GM19467 (cell line): ENCODE results near the gene P2RY11.

Experiments used
- ATAC-seq: cut with Tn5 transposase; IDR thresholded peaks from one replicate; pipeline ENCODE4 v1.9.1; 2021; ENCODE audit warnings: mild to moderate bottlenecking, moderate library complexity; ENCODE audit not compliant: unreplicated experiment

The P2RY11 gene, protein sequence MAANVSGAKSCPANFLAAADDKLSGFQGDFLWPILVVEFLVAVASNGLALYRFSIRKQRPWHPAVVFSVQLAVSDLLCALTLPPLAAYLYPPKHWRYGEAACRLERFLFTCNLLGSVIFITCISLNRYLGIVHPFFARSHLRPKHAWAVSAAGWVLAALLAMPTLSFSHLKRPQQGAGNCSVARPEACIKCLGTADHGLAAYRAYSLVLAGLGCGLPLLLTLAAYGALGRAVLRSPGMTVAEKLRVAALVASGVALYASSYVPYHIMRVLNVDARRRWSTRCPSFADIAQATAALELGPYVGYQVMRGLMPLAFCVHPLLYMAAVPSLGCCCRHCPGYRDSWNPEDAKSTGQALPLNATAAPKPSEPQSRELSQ

GRCh38 chr19:10111405-10111811 lies at the start of gene P2RY11:
TSS of gene P2RY11 (plus strand) at chr19:10111693. CDS start at chr19:10111722, 29 bp downstream.
- no peak for ATAC-seq

GRCh38 chr19:10061717-10062310 lies 49.7 kb upstream of the P2RY11 start:
- ATAC-seq: no peak

DNA sequence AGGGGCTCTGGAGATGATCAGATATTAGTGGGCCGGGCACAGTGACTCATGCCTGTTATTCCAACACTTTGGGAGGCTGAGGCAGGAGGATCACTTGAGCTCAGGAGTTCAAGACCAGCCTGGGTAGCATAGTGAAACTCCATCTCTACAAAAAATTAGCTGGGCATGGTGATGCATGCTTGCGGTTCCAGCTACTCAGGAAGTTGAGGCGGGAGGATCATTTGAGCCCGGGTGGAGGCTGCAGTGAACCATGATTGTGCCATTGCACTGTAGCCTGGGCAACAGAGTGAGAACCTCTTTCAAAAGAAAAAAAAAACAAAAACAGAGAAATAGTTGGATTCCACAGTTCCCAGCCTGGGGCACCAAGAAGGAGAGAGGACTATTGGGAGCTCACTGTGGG lies 43.3 kb upstream of the P2RY11 start:
- no peak for ATAC-seq

DNA sequence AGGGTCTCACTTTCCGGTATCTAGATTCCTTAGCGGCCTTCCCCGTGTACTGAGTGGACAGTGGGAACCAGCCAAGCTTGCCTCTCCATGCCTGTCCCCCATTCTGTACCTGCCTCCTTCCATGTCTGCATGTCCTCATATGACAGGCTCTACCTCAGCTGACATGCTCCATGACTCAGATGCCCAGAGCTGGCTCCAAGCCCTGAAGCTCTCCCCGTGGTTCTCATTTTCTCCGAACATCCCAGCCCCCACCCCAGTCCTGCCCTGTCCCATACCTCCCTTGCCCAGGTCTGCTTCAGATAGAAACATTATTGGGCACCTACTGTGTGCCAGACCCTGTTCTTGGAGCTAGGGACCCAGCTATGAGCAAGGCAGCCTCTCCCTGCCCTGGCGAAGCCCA lies 42.4 kb upstream of the P2RY11 start:
- ATAC-seq: no peak

- ATAC-seq: no peak
These were observed 40.6 kb upstream of the P2RY11 start for GRCh38 chr19:10070730-10071446.

DNA sequence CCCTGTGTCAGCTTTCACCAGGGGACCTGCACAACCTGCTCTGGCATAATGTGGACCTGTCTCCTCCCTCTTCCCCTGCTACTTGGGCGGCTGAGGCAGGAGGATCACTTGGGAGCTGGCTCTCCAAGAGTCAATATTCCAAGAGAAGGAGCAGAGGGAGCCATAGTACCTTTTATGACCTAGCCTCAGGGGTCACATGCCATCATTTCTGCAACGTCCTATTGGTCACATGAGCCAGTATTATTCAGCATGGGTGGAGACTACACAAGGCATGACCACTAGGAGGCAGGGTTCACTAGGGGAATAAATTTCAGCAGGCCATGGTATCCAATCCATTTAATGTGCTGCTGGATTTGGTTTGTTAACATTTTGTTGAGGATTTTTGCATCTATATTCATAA lies 37.3 kb upstream of the P2RY11 start:
- ATAC-seq: no peak

GRCh38 chr19:10076535-10076934 lies 35.0 kb upstream of the P2RY11 start:
- ATAC-seq: no peak

DNA sequence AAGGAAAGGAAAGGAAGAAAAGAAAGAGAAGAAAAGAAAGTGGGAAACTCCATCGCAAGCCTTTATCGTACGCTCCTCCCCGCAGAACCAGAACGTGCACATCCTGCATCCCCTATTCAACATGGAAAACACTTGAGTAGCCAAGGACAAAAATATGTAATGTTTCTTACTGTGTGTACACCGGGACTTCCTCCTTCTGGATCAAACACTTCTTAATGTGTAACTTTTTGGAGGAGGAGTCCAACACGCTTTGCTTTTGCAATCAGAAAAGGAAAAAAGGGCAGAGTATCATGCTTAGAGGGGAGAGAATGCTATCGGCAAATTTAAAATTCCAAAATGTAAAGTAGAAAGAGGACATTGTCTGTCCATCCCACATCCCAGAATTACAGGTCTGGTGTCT lies 33.2 kb upstream of the P2RY11 start:
- no peak for ATAC-seq

- ATAC-seq: no peak
These were observed 32.5 kb upstream of the P2RY11 start for GRCh38 chr19:10079031-10079453.

GRCh38 chr19:10083911-10084310 lies 27.6 kb upstream of the P2RY11 start:
- ATAC-seq: no peak

DNA sequence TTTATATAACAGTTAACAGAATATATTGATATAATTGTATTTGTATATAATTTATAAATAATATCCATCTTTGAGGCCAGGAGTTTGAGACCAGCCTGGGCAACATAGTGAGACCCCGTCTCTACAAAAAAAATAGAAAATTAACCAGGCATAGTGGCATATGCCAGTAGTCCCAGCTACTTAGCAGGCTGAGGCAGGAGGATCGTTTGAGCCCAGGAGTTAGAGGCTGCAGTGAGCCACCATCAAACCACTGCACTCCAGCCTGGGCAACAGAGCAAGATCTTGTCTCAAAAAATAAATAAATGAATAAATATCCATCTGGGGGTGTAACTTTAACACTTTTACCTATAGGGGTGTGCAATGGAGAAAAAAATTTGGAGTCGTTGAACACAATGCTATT lies 26.7 kb upstream of the P2RY11 start:
- no peak for ATAC-seq

GRCh38 chr19:10085641-10086590 lies 25.6 kb upstream of the P2RY11 start, which contains the start of gene SHFL:
TSS of gene SHFL (plus strand) at chr19:10086317. CDS start at chr19:10086428, 111 bp downstream.
- peak; percentile 80 for ATAC-seq

DNA sequence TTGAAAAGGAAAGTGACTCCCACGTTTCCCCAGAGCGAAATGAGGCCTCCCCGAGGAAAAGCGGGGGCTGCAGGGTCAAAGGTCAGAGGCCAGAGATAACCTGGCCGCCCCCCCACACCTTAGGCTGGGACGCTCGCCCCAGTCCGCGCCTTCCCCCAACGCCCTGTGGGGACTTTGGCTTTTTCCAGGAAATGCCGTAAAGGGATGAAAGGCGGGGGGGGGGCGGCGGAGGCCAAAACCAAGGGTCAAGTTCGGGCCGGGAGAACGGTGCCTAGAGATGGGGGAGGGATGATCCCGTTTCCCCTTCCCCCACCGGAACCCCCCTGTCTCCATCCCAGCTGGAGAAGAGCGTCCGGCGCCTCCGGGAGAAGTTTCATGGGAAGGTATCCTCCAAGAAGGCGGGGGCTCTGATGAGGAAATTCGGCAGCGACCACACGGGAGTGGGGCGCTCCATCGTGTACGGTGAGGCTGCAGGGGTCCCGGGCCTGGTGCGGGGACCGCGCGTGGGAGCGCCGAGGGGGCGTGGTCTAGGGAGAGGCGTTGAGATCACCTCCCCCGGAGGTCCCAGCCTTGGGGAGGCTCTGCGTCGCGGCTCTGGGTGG lies 24.8 kb upstream of the P2RY11 start:
- no peak for ATAC-seq

GRCh38 chr19:10087296-10088061 lies 24.0 kb upstream of the P2RY11 start:
- no peak for ATAC-seq

DNA sequence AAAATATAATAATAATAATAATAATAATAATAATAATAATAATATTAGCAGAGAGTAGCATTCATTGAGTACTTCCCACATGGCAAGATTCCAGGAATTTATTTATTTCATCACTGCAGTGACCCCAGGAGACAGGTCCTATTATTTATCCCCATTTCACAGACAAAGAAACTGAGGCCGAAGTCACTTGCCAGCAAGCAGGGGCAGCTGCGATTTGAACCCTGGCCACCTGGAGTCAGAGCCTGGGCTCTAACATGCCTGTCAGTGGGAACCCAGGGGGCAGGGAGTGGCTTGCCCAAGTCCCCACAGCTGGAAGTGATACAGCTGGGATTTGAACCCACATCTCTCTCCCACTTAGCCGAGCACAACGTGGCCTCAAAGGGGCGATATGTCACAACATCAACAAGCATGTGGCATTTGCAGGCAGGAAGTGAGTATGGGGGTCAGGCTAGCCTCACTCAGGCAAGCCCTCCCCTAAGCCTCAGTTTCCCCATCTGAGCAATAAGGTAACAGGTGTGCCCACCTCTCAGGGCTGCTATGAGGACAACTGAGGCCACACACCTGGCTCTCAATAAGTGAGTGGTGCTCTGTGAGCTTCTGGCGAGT lies 22.4 kb upstream of the P2RY11 start:
- no peak for ATAC-seq

- ATAC-seq: no peak
These were observed 21.6 kb upstream of the P2RY11 start for GRCh38 chr19:10089801-10090375.

GRCh38 chr19:10091370-10091687 lies 20.2 kb upstream of the P2RY11 start:
- ATAC-seq: no peak

DNA sequence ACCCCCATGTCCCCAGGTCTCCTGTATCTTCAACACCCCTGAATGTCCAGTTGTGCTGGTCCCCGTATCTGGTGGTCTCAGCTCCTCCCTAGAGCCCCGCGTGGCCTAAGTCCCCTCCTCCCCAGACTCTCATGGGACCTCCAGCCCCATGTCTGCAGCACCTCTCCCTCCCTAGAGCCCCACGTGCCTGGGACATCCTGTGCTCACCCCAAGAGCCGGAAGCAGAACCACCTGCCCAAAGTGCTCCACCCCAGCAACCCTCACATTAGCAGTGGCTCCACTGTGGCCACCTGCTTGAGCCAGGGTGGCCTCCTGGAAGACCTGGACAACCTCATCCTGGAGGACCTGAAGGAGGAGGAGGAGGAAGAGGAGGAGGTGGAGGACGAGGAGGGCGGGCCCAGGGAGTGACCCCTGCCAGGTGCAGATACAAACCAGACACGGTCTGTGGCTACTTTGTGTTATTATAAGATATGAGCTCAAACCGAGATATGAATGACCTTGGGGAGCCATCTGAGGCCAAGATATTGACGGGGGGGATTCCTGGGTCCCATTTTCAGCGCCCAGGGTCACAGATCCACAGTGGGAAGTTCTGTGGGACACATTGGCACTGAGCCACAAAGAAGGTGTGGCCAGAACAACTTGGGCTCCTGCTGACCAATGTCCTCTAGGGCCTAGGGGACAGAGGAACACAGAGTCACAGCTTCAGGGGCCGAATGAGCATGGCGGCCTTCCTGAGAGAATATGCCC lies 19.4 kb upstream of the P2RY11 start:
- no peak for ATAC-seq
